GM19193 (cell line): ENCODE data around the gene NEK6.

Experiments
- POLR2A ChIP-seq: IDR thresholded peaks from 4 replicates; pipeline ENCODE4 v1.6.1; 2011; ENCODE audit not compliant: insufficient read depth, insufficient read length; ENCODE audit errors: extremely low read depth

The NEK6 gene

GRCh38 chr9:124361128-124361527 lies 103.4 kb downstream of the NEK6 start:
- no peak for TF ChIP-seq POLR2A

DNA sequence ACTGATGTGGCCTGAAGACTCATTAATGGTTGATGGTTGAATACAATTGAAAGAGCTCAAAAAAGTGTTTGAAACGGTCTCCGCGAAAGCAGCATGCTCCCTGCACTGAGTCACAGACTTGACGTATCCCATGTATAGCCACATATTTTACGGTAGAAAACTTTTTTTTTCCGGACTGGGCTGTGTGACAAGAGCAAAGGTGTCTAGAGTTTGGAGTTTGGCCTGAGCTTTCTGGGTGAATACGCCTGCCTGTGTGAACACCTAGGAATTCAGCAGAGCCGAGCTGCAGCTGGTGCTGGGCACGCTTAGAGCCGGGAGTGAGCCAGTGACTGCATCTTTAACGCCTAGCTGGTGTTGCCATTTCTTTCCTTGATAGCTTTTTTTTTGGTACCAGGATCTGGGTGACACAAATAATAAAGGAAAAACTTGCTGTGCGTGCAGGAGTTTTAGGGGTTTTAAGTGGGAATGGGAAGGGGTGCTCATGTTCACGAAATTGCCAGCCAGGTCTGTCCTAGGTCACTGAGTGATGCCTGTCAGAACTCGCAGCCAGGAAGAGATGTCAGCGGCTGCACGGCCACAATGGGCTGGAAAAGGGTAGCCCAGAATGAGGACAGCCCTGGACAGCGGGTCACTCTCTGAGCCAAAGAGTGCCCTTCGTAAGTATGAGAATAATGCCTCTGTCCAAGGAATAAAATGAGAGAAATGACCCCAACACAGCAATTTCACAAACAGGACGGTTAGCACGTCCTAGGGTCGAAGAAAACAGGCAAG lies 105.8 kb downstream of the NEK6 start:
- TF ChIP-seq POLR2A: no peak

DNA sequence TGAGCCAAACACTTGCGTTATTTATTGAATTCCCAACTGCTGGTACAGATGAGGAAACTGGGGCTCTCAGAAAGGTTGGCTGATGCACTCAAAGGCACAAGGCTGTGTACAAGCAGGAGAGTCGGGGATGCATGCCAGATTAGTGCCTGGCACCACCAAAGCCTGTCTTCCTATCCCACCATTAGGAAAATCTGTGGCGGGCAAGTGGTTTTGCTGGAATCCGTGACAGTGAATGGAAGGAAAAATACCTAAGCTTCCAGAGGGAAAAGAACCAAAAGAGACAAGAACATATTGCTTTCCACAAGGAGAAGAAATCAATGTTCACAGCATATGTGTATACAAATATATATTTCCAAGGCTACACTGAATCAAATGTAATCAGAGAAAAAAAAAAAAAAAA lies 106.4 kb downstream of the NEK6 start:
- no peak for TF ChIP-seq POLR2A

DNA sequence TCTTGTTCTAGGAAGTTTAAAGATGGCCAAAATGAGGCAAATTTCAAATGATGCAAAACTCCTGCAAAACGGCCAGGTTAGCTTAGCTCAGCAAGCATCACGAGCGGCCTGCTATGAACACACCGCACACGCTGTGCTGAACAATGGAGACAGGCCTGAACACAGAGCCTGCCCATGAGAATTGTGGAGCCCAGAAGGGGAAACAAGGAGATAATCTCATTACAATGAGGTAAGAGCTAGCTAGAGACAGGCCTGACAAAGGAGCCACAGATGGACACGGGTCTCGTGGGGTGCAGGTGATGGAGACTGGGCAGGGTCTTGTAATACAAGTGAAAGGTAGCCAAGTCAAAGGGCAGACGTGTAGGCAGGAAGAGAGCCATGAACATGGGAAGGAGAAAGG lies 107.3 kb downstream of the NEK6 start:
- TF ChIP-seq POLR2A: no peak

DNA sequence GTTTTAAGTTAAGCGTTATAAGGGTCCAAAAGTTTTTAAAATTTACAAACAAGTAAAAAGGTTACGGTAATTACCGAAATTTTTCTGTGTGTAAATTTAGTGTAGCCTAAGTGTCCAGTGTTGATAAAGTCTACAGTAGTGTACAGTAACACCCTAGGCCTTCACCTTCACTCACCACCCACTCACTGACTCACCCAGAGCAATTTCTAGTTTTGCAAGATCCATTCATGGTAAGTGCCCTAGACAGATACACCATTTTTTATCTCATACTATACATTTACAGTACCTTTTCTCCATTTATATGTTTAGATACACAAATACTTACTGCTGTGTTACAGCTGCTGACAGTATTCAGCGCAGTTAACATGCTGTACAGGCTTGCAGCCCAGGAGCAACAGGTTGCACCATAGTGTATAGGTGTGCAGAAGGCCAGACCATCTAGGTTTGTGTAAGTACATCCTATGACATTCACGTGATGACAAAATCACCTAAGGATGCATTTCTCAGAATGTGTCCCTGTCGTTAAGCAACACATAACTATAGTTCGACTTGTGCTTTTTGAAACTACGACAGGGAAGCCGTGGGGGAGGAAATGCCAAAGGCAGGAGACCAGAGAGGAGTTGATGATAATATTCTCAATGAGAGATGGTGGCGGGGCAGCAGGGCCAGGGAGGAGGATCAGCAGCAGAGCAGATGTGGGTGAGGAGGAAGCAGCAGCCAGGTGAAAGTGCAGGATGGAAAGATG lies 108.9 kb downstream of the NEK6 start:
- no peak for TF ChIP-seq POLR2A

GRCh38 chr9:124368692-124369091 lies 110.9 kb downstream of the NEK6 start:
- TF ChIP-seq POLR2A: no peak

- no peak for TF ChIP-seq POLR2A
Measured at GRCh38 chr9:124369231-124369797, 111.6 kb downstream of the NEK6 start.

GRCh38 chr9:124370896-124371582 lies 113.3 kb downstream of the NEK6 start:
- no peak for TF ChIP-seq POLR2A

- TF ChIP-seq POLR2A: no peak
Measured at GRCh38 chr9:124372038-124372437, 114.3 kb downstream of the NEK6 start.

DNA sequence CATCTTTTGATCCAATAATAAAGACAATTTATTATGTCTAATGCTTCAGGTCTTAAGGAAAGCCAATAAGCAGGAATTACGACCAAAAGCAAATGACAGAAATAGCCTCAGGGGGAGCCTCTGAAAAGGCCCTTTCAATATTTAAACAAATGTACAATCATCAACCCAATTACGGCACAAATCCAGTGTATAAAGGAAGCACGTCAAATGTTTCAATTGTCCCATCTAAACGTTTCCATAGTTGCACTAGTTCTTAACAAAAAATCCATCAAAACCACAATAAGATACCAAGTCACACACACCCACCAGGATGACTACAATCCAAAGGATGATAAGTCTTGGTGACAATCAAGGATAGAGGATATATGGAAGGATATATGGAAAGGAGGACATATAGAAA lies 115.6 kb downstream of the NEK6 start:
- TF ChIP-seq POLR2A: no peak

GRCh38 chr9:124373851-124374250 lies 116.1 kb downstream of the NEK6 start:
- no peak for TF ChIP-seq POLR2A

GRCh38 chr9:124375726-124376125 lies 118.0 kb downstream of the NEK6 start:
- no peak for TF ChIP-seq POLR2A

GRCh38 chr9:124376329-124376728 lies 118.6 kb downstream of the NEK6 start:
- TF ChIP-seq POLR2A: no peak

DNA sequence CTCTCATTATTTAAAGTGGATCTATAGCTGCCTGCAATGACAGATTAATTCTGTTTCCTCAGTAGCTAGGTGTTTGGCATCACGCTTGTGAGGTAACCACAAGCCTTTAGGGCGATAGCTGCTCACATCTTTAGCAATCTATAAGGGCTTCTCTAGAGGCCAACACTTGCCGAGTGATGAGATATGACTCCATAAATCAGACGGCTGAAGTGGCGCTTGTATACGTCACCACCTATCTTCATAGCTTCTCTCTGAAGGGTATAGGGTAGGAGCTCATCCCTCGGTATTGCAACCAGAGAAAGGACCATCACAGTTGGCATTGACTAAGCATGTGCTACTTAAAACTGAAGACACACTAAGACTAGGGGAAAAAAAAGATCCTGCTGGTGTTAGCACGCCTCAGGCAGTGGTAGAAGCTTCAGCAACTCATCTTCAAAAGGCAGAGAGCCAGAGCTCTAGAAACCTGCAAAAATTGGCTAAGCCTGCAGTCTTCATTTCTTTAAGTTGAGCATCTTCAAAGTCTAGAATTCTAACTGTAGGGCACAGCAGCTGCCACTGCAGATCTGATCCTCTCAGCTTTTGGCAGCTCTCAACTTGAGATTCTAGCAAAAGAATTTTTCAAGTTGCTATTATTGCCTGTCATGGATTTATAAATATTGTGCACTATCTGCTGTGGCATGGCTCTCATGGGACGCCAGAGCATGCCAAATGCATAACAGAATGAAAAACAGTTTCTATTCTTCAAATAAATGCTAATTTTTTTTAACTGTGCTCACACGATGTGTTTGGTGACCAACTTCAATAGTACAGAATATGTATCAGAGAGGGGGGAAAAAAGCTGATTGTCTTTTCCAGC lies 120.0 kb downstream of the NEK6 start:
- no peak for TF ChIP-seq POLR2A
